ENCODE data around the gene DCLK1. TPM values are rescaled to one million over a fixed set of nuclear protein-coding genes. Genes with fewer than 3 reads are reported as not detected.

Gene DCLK1
- total RNA-seq, 4 donors from 2014 or later: 20.5 to 40.1 (median 28.7) TPM

DNA sequence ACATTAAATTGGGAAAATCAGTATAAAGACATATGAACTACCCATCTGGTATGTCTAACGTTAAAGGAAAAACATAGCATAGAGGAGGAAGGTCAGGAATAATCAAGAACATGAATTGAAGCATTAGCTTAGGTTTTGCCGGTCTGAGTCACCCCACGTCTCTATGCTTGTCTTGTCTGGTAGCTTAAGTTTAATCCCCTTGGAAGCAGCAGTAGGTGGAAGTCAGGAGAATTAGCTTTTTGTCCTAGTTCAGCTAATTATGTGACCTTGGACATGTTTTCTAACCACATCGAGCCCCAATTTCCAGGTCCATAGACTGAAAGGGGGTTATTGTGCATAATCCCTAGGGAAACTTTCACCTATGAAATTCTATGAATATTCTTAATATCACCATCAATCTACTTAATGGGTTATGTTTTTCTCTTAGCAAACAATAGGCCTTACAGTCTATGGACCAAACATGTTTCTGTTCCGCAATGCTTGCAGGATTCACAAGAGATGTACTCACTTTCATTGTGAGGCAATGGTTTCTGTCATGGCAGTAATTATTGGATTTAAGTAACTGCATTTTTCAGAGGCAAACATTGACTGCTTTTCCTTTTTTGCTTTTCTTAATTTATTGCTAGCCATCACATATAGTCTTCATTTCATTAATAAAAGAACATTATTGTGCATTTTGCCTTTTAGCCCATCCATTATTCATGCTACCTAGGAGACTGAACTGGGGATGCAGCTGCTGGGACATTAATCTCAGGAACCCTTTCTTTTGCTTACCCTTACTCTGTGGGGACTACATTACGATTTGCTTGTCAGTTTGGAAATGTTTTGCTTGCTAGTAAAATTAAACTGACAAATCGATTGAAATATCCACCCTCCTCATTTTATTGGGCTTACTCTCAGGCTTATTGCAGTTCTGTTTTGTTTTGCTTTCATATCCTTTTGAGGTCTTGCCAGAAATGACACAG is 349.9 kb downstream of the DCLK1 start:
- no peaks in the 10 kb centered on the region for H3K9me3 ChIP-seq
- H3K4me1 ChIP-seq: peaks cover 0 to 16% (median 6%) of the 10 kb centered on the region in 4 donors
- no peaks in the 10 kb centered on the region for H3K27me3 ChIP-seq
- no peak overlapping the region for H3K4me3 ChIP-seq
- no peak overlapping the region for H3K27ac ChIP-seq (replicated peaks in 1 of 4)
- WGBS: 81% methylated on average over 7 of the region's 7 CpGs
- TF ChIP-seq, protein P1, sequence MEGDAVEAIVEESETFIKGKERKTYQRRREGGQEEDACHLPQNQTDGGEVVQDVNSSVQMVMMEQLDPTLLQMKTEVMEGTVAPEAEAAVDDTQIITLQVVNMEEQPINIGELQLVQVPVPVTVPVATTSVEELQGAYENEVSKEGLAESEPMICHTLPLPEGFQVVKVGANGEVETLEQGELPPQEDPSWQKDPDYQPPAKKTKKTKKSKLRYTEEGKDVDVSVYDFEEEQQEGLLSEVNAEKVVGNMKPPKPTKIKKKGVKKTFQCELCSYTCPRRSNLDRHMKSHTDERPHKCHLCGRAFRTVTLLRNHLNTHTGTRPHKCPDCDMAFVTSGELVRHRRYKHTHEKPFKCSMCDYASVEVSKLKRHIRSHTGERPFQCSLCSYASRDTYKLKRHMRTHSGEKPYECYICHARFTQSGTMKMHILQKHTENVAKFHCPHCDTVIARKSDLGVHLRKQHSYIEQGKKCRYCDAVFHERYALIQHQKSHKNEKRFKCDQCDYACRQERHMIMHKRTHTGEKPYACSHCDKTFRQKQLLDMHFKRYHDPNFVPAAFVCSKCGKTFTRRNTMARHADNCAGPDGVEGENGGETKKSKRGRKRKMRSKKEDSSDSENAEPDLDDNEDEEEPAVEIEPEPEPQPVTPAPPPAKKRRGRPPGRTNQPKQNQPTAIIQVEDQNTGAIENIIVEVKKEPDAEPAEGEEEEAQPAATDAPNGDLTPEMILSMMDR (IDR thresholded peaks at IDR 0.05): no peak
- TF ChIP-seq POLR2A (IDR thresholded peaks at IDR 0.05; ENCODE audit: low read depth) (no peak), POLR2AphosphoS5 (IDR thresholded peaks at IDR 0.05) (no peak), EP300 (IDR thresholded peaks at IDR 0.05) (no peak)
- intact Hi-C loops (cut with DNase I): loop anchor here (10.0 kb wide), 1 partner anchor 57 kb away; no protein-coding TSS in a partner anchor
- DNase-seq (ENCODE audit: extremely low spot score): no peak
- H3K36me3 ChIP-seq: no peaks in the 10 kb centered on the region

DNA sequence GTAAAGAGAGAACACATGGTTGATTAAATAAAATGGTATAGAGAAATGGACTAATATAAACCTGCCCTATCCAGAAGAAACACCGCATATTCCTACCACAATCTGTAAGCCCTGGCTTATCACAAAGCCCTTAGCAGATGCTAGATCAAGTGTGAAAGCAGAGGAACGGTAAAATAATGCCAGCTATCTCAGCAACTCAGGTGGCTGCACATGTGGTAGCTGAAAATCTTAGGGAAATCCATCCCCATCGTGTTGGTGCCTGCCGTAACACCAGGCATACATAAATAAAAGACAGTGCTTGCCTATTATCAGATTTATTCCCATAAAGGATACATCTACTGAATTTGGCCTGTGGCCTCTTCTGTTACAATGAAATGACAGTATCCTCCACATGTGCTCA is 350.6 kb downstream of the DCLK1 start:
- Histone ChIP-seq H3K36me3 (no peaks in the 10 kb centered on the region), H3K4me1 (peaks cover 0 to 19% (median 8%) of the 10 kb centered on the region in 4 donors), H3K4me3 (no peak overlapping the region), H3K9me3 (no peaks in the 10 kb centered on the region), H3K27ac (replicated peaks in 1 of 4) (no peak overlapping the region), H3K27me3 (no peaks in the 10 kb centered on the region)
- intact Hi-C loops (cut with DNase I): loop anchor here (10.0 kb wide), 1 partner anchor 56 kb away; no protein-coding TSS in a partner anchor
- 90% methylated on average over 4 of the region's 4 CpGs for WGBS
- no peak for DNase-seq (ENCODE audit: extremely low spot score)
- TF ChIP-seq, protein P1 (IDR thresholded peaks at IDR 0.05): no peak
- TF ChIP-seq POLR2A (IDR thresholded peaks at IDR 0.05; ENCODE audit: low read depth) (no peak), EP300 (IDR thresholded peaks at IDR 0.05) (no peak), POLR2AphosphoS5 (IDR thresholded peaks at IDR 0.05) (no peak)

DNA sequence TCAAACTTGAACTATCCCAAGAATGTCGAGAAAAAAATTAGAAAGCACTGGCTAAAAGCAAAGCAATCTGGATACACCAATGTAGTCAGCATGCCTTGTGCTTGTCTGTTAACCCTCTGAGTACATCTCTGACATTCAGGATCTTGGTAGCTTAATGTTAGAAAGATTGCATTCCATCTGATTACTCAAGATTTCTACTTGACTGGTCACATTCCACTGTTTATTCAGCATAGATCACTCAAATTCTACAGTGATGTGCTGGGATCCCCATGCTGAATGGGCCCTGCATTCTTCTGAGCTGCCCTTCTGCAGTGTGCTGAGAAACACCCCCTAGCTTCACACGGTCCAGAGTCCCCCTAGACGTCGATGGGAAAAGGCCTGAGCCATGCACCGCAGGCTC is 359.3 kb downstream of the DCLK1 start:
- 49% methylated on average over 5 of the region's 5 CpGs for WGBS
- intact Hi-C loops (cut with DNase I): no loop called here
- Histone ChIP-seq H3K4me3 (no peak overlapping the region), H3K4me1 (peaks cover 0 to 16% (median 8%) of the 10 kb centered on the region in 4 donors), H3K27ac (replicated peaks in 1 of 4) (no peak overlapping the region), H3K9me3 (no peaks in the 10 kb centered on the region), H3K27me3 (no peaks in the 10 kb centered on the region), H3K36me3 (no peaks in the 10 kb centered on the region)
- no peak for DNase-seq (ENCODE audit: extremely low spot score)
- TF ChIP-seq, protein P1 (IDR thresholded peaks at IDR 0.05): no peak
- no peak for TF ChIP-seq POLR2AphosphoS5 (IDR thresholded peaks at IDR 0.05)
- no peak for TF ChIP-seq POLR2A (IDR thresholded peaks at IDR 0.05; ENCODE audit: low read depth)
- no peak for TF ChIP-seq EP300 (IDR thresholded peaks at IDR 0.05)

DNA sequence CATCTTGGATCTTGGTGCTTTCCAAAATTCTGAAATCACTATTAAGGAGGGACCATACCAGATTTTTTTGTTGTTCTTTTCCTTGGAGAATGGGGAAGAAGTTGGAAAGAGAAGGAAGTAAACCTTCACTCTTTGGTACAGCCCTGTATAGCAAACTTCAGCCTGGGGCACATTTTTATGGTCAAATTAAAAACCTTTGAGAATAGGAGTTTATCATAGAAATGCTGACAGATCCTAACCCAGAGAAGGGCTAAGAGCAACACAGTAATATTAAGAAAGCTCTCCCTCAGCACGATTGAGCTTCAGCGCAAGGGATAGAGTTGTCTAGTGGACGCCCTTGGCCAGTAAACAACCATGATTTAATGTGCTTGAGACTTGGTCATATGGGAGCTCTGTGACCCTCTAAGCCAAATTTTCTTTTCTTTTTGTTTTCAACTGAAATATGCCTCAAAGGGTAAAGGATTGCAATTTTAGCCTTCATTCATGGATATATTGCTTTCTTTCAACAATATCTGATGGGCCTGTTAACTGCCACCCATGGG is 360.4 kb downstream of the DCLK1 start:
- Histone ChIP-seq H3K4me1 (peaks cover 0 to 7% (median 3%) of the 10 kb centered on the region in 4 donors), H3K4me3 (no peak overlapping the region), H3K36me3 (no peaks in the 10 kb centered on the region), H3K27me3 (no peaks in the 10 kb centered on the region), H3K27ac (replicated peaks in 1 of 4) (no peak overlapping the region), H3K9me3 (no peaks in the 10 kb centered on the region)
- WGBS: 89% methylated on average over 3 of the region's 3 CpGs
- TF ChIP-seq POLR2A (IDR thresholded peaks at IDR 0.05; ENCODE audit: low read depth) (no peak), POLR2AphosphoS5 (IDR thresholded peaks at IDR 0.05) (no peak), EP300 (IDR thresholded peaks at IDR 0.05) (no peak)
- TF ChIP-seq, protein P1 (IDR thresholded peaks at IDR 0.05): no peak
- intact Hi-C loops (cut with DNase I): no loop called here
- no peak for DNase-seq (ENCODE audit: extremely low spot score)

Measured in esophagus muscularis mucosa (tissue), 4 donors.